ENCODE data around the gene HSPG2. TPM values are rescaled to one million over a fixed set of nuclear protein-coding genes. Genes with fewer than 3 reads are reported as not detected.
A peak's percentile ranks its signal among the peaks of the same experiment; 100 is the strongest.

Gene HSPG2
- total and polyA plus RNA-seq, 10 of the 15 experiments (the other 5 are each of a cell fraction or from before 2014, with no cell fraction given): 0.30 to 3.4 (median 0.73) TPM; not detected in 2

- H3K36me3 ChIP-seq (ENCODE audit: control insufficient read depth in 2 of 2, insufficient read depth in 2 of 2, low read length in 1 of 2): no peaks in the 10 kb centered on the region; a peak in 2 of 4 replicates
- ChIA-PET CTCF (interaction anchor here (1.1 to 1.4 kb wide), 2 partner anchors 17 to 20 kb away, joined by 3 to 4 read pairs; no protein-coding TSS in a partner anchor), RAD21 (ENCODE audit: unreplicated experiment) (interaction anchor here (1.4 to 4.0 kb wide), 2 partner anchors 17 kb away, joined by 8 to 100 read pairs; no protein-coding TSS in a partner anchor), POLR2A (interaction anchor here (4.2 to 7.8 kb wide), 2 partner anchors 16 to 17 kb away, joined by 102 to 107 read pairs; no protein-coding TSS in a partner anchor), SMC1A (ENCODE audit: uncharacterized antibody, unreplicated experiment) (interaction anchor here (5.3 to 7.5 kb wide), 2 partner anchors 17 kb away, joined by 100 to 121 read pairs; no protein-coding TSS in a partner anchor)
- intact Hi-C loops (cut with micrococcal nuclease; ENCODE audit: unreplicated experiment) (loop anchor here (1.0 to 10.0 kb wide), 3 partner anchors 18 to 185 kb away; no protein-coding TSS in a partner anchor), in situ Hi-C loops (cut with MboI) (loop anchor here (25.0 kb wide), 1 partner anchor 1807 kb away; no protein-coding TSS in a partner anchor)
- H3K27me3 ChIP-seq (replicated peaks in 1 of 2; ENCODE audit: control insufficient read depth in 2 of 2, insufficient read depth in 2 of 2, low read length in 1 of 2): no peaks in the 10 kb centered on the region
- H3K4me2 ChIP-seq (ENCODE audit: control insufficient read depth, insufficient read depth): peak overlapping the region; percentile 79
- DNase-seq (ENCODE audit: low read depth, low spot score) (peak; percentile 98), ATAC-seq (peak; percentile 49), FAIRE-seq (peak; percentile 91)
- H3K4me3 ChIP-seq: peak overlapping the region; percentile 73
- H4K20me1 ChIP-seq (ENCODE audit: control insufficient read depth, insufficient read depth): no peaks in the 10 kb centered on the region
- H3K79me2 ChIP-seq (ENCODE audit: control insufficient read depth, insufficient read depth, low read length): peaks cover 80% of the 10 kb centered on the region
- peaks cover 2% of the 10 kb centered on the region; the same call in 2 of the 3 replicates for H3K9me3 ChIP-seq (replicated peaks; ENCODE audit: control insufficient read depth, insufficient read depth, low read length)
- TSS peak; percentile 20 for BruUV-seq (replicated peaks)
- peak overlapping the region; percentile 100 for H3K27ac ChIP-seq (ENCODE audit: control insufficient read depth, insufficient read depth)
- WGBS (ENCODE audit: insufficient coverage, insufficient replicate concordance, low lambda C conversion rate, missing lambda C conversion rate): 0% methylated on average over 12 of the region's 12 CpGs
- no peak overlapping the region for H2AFZ ChIP-seq (ENCODE audit: control insufficient read depth, low read depth, low read length)
- H3K4me1 ChIP-seq (ENCODE audit: control insufficient read depth, insufficient read depth, low read length): peaks cover 12% of the 10 kb centered on the region
- H3K9ac ChIP-seq (ENCODE audit: control insufficient read depth, insufficient read depth, low read length): peak overlapping the region; percentile 100
- no peak for TF ChIP-seq SREBF1 (IDR thresholded peaks at IDR 0.05; ENCODE audit: low read length)
- TF ChIP-seq RCOR1 (conservative IDR thresholded peaks at IDR 0.05; ENCODE audit: low read depth, low read length): no peak
- TF ChIP-seq BHLHE40 (IDR thresholded peaks at IDR 0.05; ENCODE audit: borderline replicate concordance in 1 of 2, low read depth in 2 of 2, low read length in 1 of 2): peak; percentile 45 to 46; a peak in 2 of 4 replicates
- no peak for TF ChIP-seq NR2C2 (IDR thresholded peaks at IDR 0.05; ENCODE audit: borderline replicate concordance, control insufficient read depth, insufficient read length, low read depth)
- TF ChIP-seq REST (IDR thresholded peaks at IDR 0.05; ENCODE audit: low read depth, low read length): no peak
- TF ChIP-seq NR2F1 (conservative IDR thresholded peaks at IDR 0.05): 0 out of 2 replicates have a peak, but pooled peaks have one; percentile 47
- no peak for TF ChIP-seq KAT2A (conservative IDR thresholded peaks at IDR 0.05; ENCODE audit: control insufficient read depth, low read depth, low read length)
- no peak for TF ChIP-seq ELK1 (IDR thresholded peaks at IDR 0.05; ENCODE audit: low read depth, low read length)
- TF ChIP-seq RB1 (IDR thresholded peaks at IDR 0.05; ENCODE audit: borderline replicate concordance): no peak
- peak; percentile 95 for TF ChIP-seq CUX1 (IDR thresholded peaks at IDR 0.05; ENCODE audit: insufficient replicate concordance, low read depth, low read length)
- no peak for TF ChIP-seq RFX5 (IDR thresholded peaks at IDR 0.05; ENCODE audit: low read depth, low read length)
Observed at GRCh38 chr1:21779613-21780521, 157.2 kb downstream of the HSPG2 start.

Data from GM12878 (cell line).